Testis (tissue), 3 donors: ENCODE results near the gene VSTM5. TPM values are rescaled to one million over a fixed set of nuclear protein-coding genes. Genes with fewer than 3 reads are reported as not detected.

ENCODE experiments used
- DNase-seq: peaks from one replicate; pipeline ENCODE4 v3.0.0-alpha.2; 2019
- H3K27ac ChIP-seq, 2 donors: fragments of 200-600 bp; sonication (generic); one replicate each; pipeline ENCODE4 v1.5.1; 2019
- H3K27me3 ChIP-seq: fragments of 200-600 bp; sonication (generic); one replicate; pipeline ENCODE4 v1.5.1; 2019
- H3K36me3 ChIP-seq: fragments of 200-600 bp; sonication (generic); one replicate; pipeline ENCODE4 v1.5.1; 2017; ENCODE audit warnings: low read depth; ENCODE audit errors: missing control alignments
- H3K4me1 ChIP-seq: fragments of 200-600 bp; sonication (generic); one replicate; pipeline ENCODE4 v1.5.1; 2019
- H3K4me3 ChIP-seq, 2 donors: fragments of 200-600 bp; sonication (generic); one replicate each; pipeline ENCODE4 v1.5.1; 2017 to 2019
- H3K9me3 ChIP-seq: fragments of 200-600 bp; sonication (generic); one replicate; pipeline ENCODE4 v1.5.1; 2017
- POLR2A ChIP-seq: fragments of 450-650 bp; IDR thresholded peaks from one replicate; pipeline ENCODE4 v1.6.1; 2017; ENCODE audit warnings: antibody characterized with exemption, mild to moderate bottlenecking, moderate library complexity
- WGBS, 2 donors: methylation state at CpG; one replicate each; pipeline ENCODE4 v1.1.5; 2018; 5-methylcytosine and 5-hydroxymethylcytosine counted together
- intact Hi-C: fragments of 100-400 bp; cut with DNase I; formaldehyde crosslinking; loops from one replicate; pipeline ENCODE4 v1.15.1; 2023; ENCODE audit warnings: low total_unique reads
- polyA plus RNA-seq: library from polyadenylated mRNA; stranded (reverse); fragments of 350-450 nt; fragmentation: Illumina TruSeq; extraction: RNeasy Lipid Tissue Mini Kit (QIAGEN cat#74804); gene quantifications from one replicate; pipeline ENCODE4 v1.2.3, GENCODE V29; 2014; ENCODE audit warnings: low read depth, low replicate concordance; ENCODE audit not compliant: insufficient read depth
- total RNA-seq, 2 donors: library from RNA; depleted of rRNA; stranded (reverse); fragments of >200 nt; gene quantifications; one replicate each; pipeline ENCODE4 v1.2.3, GENCODE V29; 2016
- TF ChIP-seq, protein P1 (sequence below), 3 experiments: fragments of 450-650 bp in 2 of 3; fragments of 200-600 bp in 1 of 3; sonication (generic) in 1 of 3; IDR thresholded peaks; one replicate each; pipeline ENCODE4 v1.5.1; 2016 to 2019; ENCODE audit warnings: antibody characterized with exemption in 3 of 3, mild to moderate bottlenecking in 2 of 3, moderate library complexity in 1 of 3

Gene VSTM5
- total and polyA plus RNA-seq, 3 donors from 2014 or later = 0.26 to 0.50 (median 0.31) TPM

DNA sequence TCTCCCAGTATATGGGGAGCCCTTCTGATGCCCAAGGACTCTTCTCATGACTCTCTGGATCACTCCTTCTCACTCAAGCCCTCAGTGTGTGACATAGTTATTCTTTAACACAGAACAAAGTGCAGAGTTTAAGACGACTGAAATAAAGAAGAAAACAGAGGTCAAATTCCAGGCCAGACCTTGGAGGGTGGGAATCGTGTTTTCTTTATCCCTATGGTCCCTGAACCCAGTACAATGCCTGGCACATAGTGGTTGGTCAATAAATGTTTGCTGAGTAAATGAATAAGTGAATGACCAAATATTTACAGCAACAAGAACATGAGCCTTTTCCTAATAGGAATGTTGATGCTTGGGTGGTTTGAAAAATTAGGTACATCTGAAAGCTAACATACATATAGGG is 28.8 kb downstream of the VSTM5 start:
- Histone ChIP-seq H3K36me3 (no peaks in the 10 kb centered on the region), H3K4me1 (no peaks in the 10 kb centered on the region), H3K27me3 (no peaks in the 10 kb centered on the region), H3K27ac (no peak overlapping the region), H3K4me3 (no peak overlapping the region), H3K9me3 (no peaks in the 10 kb centered on the region)
- TF ChIP-seq, protein P1, sequence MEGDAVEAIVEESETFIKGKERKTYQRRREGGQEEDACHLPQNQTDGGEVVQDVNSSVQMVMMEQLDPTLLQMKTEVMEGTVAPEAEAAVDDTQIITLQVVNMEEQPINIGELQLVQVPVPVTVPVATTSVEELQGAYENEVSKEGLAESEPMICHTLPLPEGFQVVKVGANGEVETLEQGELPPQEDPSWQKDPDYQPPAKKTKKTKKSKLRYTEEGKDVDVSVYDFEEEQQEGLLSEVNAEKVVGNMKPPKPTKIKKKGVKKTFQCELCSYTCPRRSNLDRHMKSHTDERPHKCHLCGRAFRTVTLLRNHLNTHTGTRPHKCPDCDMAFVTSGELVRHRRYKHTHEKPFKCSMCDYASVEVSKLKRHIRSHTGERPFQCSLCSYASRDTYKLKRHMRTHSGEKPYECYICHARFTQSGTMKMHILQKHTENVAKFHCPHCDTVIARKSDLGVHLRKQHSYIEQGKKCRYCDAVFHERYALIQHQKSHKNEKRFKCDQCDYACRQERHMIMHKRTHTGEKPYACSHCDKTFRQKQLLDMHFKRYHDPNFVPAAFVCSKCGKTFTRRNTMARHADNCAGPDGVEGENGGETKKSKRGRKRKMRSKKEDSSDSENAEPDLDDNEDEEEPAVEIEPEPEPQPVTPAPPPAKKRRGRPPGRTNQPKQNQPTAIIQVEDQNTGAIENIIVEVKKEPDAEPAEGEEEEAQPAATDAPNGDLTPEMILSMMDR (IDR thresholded peaks at IDR 0.05) = no peak
- no peak for TF ChIP-seq POLR2A
- DNase-seq = no peak
- 51 to 60% methylated on average over 2 of the region's 2 CpGs for WGBS, 2 donors
- intact Hi-C loops = no loop called here

DNA sequence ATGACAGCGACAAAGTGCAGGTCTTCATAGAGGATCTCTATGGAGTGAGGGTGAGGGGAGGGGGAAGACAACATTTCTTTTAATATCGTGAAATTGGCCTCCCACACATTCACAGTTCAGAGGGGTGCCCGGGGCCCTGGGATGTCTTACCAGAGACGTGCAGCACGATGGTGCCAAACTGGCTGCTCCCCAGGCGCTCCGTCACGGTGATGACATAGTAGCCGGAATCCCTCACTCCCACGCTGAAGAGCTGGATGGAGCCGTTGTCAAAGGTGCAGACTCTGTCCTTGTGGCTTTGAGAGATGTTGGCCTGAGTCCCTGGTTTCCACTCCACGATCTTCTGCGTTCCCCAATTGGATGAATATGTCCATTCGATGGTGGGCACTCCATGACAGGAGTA is 29.6 kb downstream of the VSTM5 start:
- H3K9me3 ChIP-seq = no peaks in the 10 kb centered on the region
- no peak overlapping the region for H3K4me3 ChIP-seq
- DNase-seq = no peak
- no peaks in the 10 kb centered on the region for H3K27me3 ChIP-seq
- 81 to 87% methylated on average over 13 to 14 of the region's 14 CpGs for WGBS, 2 donors
- H3K27ac ChIP-seq = no peak overlapping the region
- intact Hi-C loops = no loop called here
- no peak for TF ChIP-seq POLR2A
- TF ChIP-seq, protein P1 (IDR thresholded peaks at IDR 0.05) = no peak
- H3K4me1 ChIP-seq = no peaks in the 10 kb centered on the region
- H3K36me3 ChIP-seq = no peaks in the 10 kb centered on the region

DNA sequence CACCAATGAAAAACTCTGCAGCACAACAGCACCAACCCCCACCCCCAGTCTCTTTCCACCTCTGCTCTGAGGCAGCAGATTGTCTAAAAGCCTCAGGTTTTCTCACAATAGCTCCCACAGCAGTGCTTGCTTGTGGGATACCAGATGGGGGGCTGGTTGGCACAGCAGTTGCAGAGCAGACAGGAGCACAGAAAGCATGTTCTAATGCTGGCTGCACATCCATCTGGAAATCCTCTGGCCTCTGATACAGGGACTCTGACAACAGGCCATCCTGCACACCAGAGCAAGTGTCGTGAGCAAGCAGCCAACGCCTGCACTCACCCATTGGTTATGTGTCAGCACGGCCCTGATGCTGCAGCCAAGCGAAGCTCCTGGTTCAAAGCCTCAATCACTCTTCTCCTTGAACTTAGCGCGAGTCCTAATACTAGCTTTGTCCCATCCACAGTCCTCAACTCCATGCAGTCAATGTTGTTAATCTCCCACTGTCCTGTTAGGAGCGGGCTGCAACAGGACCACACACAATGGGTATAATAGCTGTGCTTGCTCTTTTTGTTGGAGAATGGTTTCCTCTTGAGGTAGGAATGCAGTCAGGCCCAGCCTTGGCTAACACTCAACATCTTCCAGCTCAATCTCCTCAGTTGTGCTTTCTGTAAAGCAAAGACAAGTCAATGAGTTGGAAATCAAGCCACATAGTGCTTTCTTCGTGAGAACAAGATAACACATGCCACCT is 30.3 kb downstream of the VSTM5 start:
- no peak for DNase-seq
- no peak overlapping the region for H3K27ac ChIP-seq
- no peaks in the 10 kb centered on the region for H3K4me1 ChIP-seq
- no peaks in the 10 kb centered on the region for H3K9me3 ChIP-seq
- H3K27me3 ChIP-seq = no peaks in the 10 kb centered on the region
- no peaks in the 10 kb centered on the region for H3K36me3 ChIP-seq
- intact Hi-C loops = no loop called here
- TF ChIP-seq, protein P1 (IDR thresholded peaks at IDR 0.05) = no peak
- no peak for TF ChIP-seq POLR2A
- H3K4me3 ChIP-seq = no peak overlapping the region
- 91 to 92% methylated on average over 8 of the region's 8 CpGs for WGBS, 2 donors

DNA sequence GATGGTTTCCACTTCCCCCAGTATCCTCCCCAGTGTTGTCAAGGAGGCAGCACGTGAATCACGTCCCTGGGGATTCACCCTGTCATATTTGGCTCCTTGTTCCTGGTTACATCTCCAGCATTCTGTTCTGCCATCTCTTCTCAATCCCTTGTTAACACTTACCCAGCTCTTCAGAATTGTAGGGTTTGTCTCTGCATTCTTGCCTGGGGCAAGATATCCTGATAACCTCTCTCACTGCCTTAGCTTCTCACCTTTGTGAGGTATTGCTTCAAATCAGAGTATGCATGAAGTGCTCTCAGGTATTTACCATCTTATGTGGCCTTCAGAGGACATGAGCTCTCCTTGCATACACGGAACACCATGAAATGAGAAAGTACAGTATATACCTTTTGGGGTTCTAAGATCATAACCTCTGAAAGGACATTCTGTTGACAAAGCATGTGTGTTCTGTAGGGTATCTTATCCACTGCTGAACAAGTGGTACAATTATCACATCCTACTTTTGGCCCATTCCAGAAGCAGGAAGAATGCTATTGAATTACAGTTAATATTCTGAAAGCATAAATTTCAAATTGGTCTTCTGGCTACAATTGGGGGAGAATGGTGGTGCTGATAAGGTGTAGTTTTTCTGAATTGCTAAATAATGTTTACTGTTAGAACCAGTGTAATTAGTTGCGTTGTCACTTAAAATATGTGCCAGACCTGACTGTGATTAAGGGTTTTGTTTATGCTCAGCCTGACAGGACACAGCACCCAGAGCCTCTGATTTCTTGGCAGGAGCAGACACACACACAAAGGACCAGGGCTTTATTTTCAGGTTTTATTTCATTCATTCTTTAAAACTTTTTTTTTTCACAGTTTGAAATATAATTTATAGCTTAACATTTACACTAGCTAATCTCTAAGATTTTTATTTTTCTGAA is 32.7 kb downstream of the VSTM5 start:
- Histone ChIP-seq H3K36me3 (no peaks in the 10 kb centered on the region), H3K4me3 (no peak overlapping the region), H3K4me1 (no peaks in the 10 kb centered on the region), H3K9me3 (no peaks in the 10 kb centered on the region), H3K27me3 (no peaks in the 10 kb centered on the region), H3K27ac (no peak overlapping the region)
- WGBS, 2 donors = 51 to 73% methylated on average over 4 of the region's 4 CpGs
- intact Hi-C loops = no loop called here
- TF ChIP-seq POLR2A = no peak
- TF ChIP-seq, protein P1 (IDR thresholded peaks at IDR 0.05) = no peak
- DNase-seq = no peak
